Neural cell (in vitro differentiated cells): ENCODE data around the gene PECR. TPM values are rescaled to one million over a fixed set of nuclear protein-coding genes. Genes with fewer than 3 reads are reported as not detected.

ENCODE experiments used
- H2AFZ ChIP-seq: fragments of 200-600, 300-800 bp; sonication (generic), shearing (Covaris generic); 2 replicates; pipeline ENCODE4 v1.6.0; 2014; ENCODE audit warnings: low read depth, mild to moderate bottlenecking, antibody characterized with exemption, low read length, moderate library complexity
- H3F3A ChIP-seq: fragments of 200-600 bp; shearing (Covaris generic); 2 replicates; pipeline ENCODE4 v1.6.1; 2016; ENCODE audit warnings: mild to moderate bottlenecking, moderate library complexity, mixed read lengths, antibody characterized with exemption, low read length; ENCODE audit not compliant: insufficient read depth, poor library complexity, severe bottlenecking
- H3K27ac ChIP-seq: fragments of 200-600, 300-800 bp; sonication (generic), shearing (Covaris generic); 2 replicates; pipeline ENCODE4 v1.5.1; 2014; ENCODE audit warnings: mild to moderate bottlenecking, low read length, moderate library complexity
- H3K27me3 ChIP-seq: fragments of 300-800, 200-600 bp; sonication (generic), shearing (Covaris generic); 2 replicates; pipeline ENCODE4 v1.6.0; 2014; ENCODE audit warnings: mild to moderate bottlenecking, low read depth, low read length, moderate library complexity; ENCODE audit not compliant: insufficient read depth
- H3K36me3 ChIP-seq: fragments of 300-800, 200-600 bp; sonication (generic), shearing (Covaris generic); 2 replicates; pipeline ENCODE4 v1.5.1; 2014; ENCODE audit warnings: mild to moderate bottlenecking, antibody characterized with exemption, low read length, moderate library complexity; ENCODE audit not compliant: insufficient read depth
- H3K4me2 ChIP-seq: fragments of 300-800, 200-600 bp; sonication (generic), shearing (Covaris generic); 2 replicates; pipeline ENCODE4 v1.6.0; 2014; ENCODE audit warnings: mild to moderate bottlenecking, low read length
- H3K4me3 ChIP-seq: fragments of 300-800, 200-600 bp; sonication (generic), shearing (Covaris generic); 2 replicates; pipeline ENCODE4 v1.5.1; 2014; ENCODE audit warnings: mild to moderate bottlenecking, low read length, moderate library complexity
- H3K79me2 ChIP-seq: fragments of 200-600 bp; shearing (Covaris generic); replicated peaks from 2 replicates; pipeline ENCODE4 v1.6.0; 2014; ENCODE audit warnings: mild to moderate bottlenecking, low read length, moderate library complexity; ENCODE audit not compliant: insufficient read depth
- H3K9ac ChIP-seq: fragments of 300-800, 200-600 bp; sonication (generic), shearing (Covaris generic); 2 replicates; pipeline ENCODE4 v1.6.1; 2016; ENCODE audit warnings: mild to moderate bottlenecking, low read length, mixed read lengths
- H3K9me2 ChIP-seq: fragments of 200-600 bp; shearing (Covaris generic); 2 replicates; pipeline ENCODE4 v1.6.1; 2016; ENCODE audit warnings: mild to moderate bottlenecking, low read length, mixed read lengths; ENCODE audit not compliant: insufficient read depth
- H3K9me3 ChIP-seq: fragments of 200-600, 300-800 bp; sonication (generic), shearing (Covaris generic); 2 replicates; pipeline ENCODE4 v1.6.1; 2016; ENCODE audit warnings: mild to moderate bottlenecking, mixed run types, low read length, moderate library complexity, mixed read lengths
- H4K20me1 ChIP-seq: fragments of 200-600 bp; shearing (Covaris generic); 2 replicates; pipeline ENCODE4 v1.6.1; 2016; ENCODE audit warnings: mild to moderate bottlenecking, mixed run types; ENCODE audit not compliant: insufficient read depth
- EP300 ChIP-seq: fragments of 450-650 bp; conservative IDR thresholded peaks from 2 replicates; pipeline ENCODE4 v1.6.1; 2014; ENCODE audit warnings: antibody characterized with exemption, mild to moderate bottlenecking, moderate library complexity; ENCODE audit not compliant: poor library complexity, severe bottlenecking
- EZH2 ChIP-seq: fragments of 200-600, 300-800 bp; shearing (Covaris generic), sonication (generic); IDR thresholded peaks from 2 replicates; pipeline ENCODE4 v1.6.1; 2014; ENCODE audit warnings: antibody characterized with exemption, low read length, borderline replicate concordance, mild to moderate bottlenecking; ENCODE audit not compliant: insufficient read depth, poor library complexity, severe bottlenecking
- MXI1 ChIP-seq: fragments of 450-650 bp; conservative IDR thresholded peaks from 2 replicates; pipeline ENCODE4 v1.6.1; 2014; ENCODE audit warnings: antibody characterized with exemption, mild to moderate bottlenecking; ENCODE audit not compliant: poor library complexity, severe bottlenecking
- POLR2AphosphoS5 ChIP-seq: IDR thresholded peaks from 2 replicates; pipeline ENCODE4 v1.6.1; 2012
- RAD21 ChIP-seq: fragments of 450-650 bp; conservative IDR thresholded peaks from 2 replicates; pipeline ENCODE4 v1.6.1; 2014; ENCODE audit warnings: antibody characterized with exemption, mild to moderate bottlenecking, moderate library complexity
- SMC3 ChIP-seq: fragments of 450-650 bp; conservative IDR thresholded peaks from 2 replicates; pipeline ENCODE4 v1.6.1; 2014; ENCODE audit warnings: antibody characterized with exemption, mild to moderate bottlenecking, moderate library complexity; ENCODE audit not compliant: poor library complexity
- TAF1 ChIP-seq: IDR thresholded peaks from 2 replicates; pipeline ENCODE4 v1.6.1; 2012; ENCODE audit warnings: low read depth
- polyA plus RNA-seq: library from polyadenylated mRNA; depleted of rRNA; stranded (reverse); fragments of >200 nt; gene quantifications from 2 replicates; pipeline ENCODE4 v1.2.3, GENCODE V29; 2014
- TF ChIP-seq, protein P1 (sequence below): fragments of 450-650 bp; IDR thresholded peaks from 2 replicates; pipeline ENCODE4 v1.5.1; 2014; ENCODE audit warnings: antibody characterized with exemption, mild to moderate bottlenecking, moderate library complexity; ENCODE audit not compliant: poor library complexity, severe bottlenecking
- TF ChIP-seq, protein P2 (sequence below): IDR thresholded peaks from 2 replicates; pipeline ENCODE4 v1.6.1; 2012; ENCODE audit warnings: borderline replicate concordance

PECR gene
- polyA plus RNA-seq, 1 donor from 2014 or later, result 22.1 TPM

DNA sequence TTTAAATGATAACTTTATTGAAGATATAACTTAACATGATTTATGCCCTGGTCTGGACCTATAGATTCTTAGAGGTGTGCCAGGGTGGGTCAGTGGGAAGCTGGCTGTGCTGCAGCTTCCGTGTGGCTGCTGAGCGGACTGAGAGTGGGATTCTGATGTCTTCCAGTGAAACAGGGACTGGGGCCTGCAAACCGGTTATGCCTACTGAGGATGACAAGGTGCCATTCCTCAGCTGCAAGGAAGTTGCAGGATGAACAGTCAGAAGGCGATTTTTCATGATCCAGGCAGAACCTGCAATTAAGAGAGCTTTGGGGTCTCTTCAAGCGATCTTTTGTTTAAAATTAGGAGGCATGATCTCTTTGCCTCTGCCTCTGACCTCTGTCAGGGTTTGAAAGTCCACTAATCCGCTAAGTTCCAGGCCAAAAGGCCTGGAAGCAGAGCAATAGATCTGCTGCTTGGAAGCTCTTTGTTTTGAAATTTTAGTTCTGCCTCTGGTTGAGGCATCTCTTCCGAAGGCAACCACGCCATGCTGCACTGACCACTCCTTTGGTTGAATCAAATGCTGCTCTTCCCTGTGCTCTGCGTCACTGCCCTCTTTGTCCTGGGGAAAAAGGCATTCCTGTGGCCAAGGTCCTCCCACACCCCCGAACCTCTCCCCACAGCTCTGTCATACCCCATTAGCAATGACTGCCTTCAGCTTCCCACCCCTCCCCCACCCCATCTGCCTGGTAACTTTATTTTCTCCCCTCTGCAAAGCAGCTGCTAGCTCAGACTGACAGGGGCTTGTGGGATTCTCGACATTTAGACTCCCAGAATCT lies 2.1 kb upstream of the PECR start:
- H3K9me3 ChIP-seq, result no peaks in the 10 kb centered on the region
- H3F3A ChIP-seq, result peaks cover 16% of the 10 kb centered on the region
- no peaks in the 10 kb centered on the region for H3K27me3 ChIP-seq
- TF ChIP-seq MXI1 (peak; percentile 33), EP300 (no peak)
- peaks cover 72% of the 10 kb centered on the region for H3K79me2 ChIP-seq
- H3K4me2 ChIP-seq, result peak overlapping the region; percentile 78
- peak overlapping the region; percentile 78 for H3K4me3 ChIP-seq
- H3K9ac ChIP-seq, result peak overlapping the region; percentile 98
- no peaks in the 10 kb centered on the region for H4K20me1 ChIP-seq
- H3K27ac ChIP-seq, result peak overlapping the region; percentile 98
- no peaks in the 10 kb centered on the region for H3K36me3 ChIP-seq
- peak overlapping the region; percentile 53 for H2AFZ ChIP-seq
- no peaks in the 10 kb centered on the region for H3K9me2 ChIP-seq

DNA sequence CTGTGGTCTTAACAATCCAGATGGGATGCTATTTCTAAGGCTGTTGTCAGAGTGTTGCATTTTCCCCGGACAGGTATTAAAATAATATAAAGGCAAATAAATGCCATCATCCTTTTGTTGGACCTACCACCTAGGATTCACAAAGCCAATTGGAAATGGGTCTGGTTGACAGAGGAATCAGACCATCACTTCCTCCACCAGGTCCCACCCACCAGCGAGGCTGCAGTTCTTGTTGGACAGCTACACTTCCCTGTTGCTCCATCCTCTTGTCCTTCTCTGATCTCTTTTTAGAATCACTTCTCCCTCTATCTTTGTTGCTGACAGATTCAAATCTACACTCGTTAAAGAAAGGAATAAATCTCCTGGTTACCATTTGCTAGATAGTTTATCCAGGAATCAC lies 1.2 kb upstream of the PECR start:
- Histone ChIP-seq H3K79me2 (peaks cover 72% of the 10 kb centered on the region), H3K4me3 (peak overlapping the region; percentile 78), H3K9me2 (no peaks in the 10 kb centered on the region), H3F3A (peaks cover 16% of the 10 kb centered on the region), H4K20me1 (no peaks in the 10 kb centered on the region), H3K4me2 (peak overlapping the region; percentile 78), H3K9ac (peak overlapping the region; percentile 98), H3K9me3 (no peaks in the 10 kb centered on the region), H3K27me3 (no peaks in the 10 kb centered on the region), H3K36me3 (no peaks in the 10 kb centered on the region), H3K27ac (peak overlapping the region; percentile 98), H2AFZ (no peak overlapping the region)
- TF ChIP-seq TAF1 (peak; percentile 8), POLR2AphosphoS5 (peak; percentile 70)
- TF ChIP-seq, protein P1, sequence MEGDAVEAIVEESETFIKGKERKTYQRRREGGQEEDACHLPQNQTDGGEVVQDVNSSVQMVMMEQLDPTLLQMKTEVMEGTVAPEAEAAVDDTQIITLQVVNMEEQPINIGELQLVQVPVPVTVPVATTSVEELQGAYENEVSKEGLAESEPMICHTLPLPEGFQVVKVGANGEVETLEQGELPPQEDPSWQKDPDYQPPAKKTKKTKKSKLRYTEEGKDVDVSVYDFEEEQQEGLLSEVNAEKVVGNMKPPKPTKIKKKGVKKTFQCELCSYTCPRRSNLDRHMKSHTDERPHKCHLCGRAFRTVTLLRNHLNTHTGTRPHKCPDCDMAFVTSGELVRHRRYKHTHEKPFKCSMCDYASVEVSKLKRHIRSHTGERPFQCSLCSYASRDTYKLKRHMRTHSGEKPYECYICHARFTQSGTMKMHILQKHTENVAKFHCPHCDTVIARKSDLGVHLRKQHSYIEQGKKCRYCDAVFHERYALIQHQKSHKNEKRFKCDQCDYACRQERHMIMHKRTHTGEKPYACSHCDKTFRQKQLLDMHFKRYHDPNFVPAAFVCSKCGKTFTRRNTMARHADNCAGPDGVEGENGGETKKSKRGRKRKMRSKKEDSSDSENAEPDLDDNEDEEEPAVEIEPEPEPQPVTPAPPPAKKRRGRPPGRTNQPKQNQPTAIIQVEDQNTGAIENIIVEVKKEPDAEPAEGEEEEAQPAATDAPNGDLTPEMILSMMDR, result no peak

DNA sequence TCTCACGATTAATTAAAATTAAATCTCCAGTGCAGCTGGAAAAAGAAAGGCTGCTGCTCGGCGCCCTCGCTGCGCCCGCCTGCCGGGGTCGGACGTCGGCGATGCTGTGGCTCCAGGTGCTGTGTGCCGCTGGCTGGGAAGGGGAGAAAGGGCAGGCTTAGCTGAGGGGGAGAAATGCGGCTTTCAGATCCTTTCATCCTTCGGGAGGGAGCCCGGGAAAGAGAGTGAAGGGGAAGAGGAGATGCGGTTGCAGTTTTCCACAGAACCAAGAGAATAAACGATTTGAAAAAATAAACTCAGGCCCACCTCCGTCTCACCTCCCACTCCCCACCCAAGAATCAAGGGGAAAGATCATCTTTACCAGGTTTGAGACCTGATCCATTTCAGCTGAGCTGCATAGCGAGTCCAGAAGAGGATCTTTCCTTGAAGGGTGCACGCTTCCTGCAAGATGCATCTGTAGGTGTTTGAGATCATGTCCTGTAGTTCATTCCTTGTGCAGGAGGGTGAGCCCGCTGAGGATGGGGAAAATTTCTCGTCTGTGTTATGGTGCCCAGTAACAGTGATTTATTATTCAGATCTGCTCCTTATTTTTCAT lies 605 bp upstream of the PECR start:
- TF ChIP-seq RAD21 (no peak), EZH2 (no peak), TAF1 (peak; percentile 35), MXI1 (peak; percentile 42), SMC3 (no peak), EP300 (no peak), POLR2AphosphoS5 (no peak)
- TF ChIP-seq, protein P2, sequence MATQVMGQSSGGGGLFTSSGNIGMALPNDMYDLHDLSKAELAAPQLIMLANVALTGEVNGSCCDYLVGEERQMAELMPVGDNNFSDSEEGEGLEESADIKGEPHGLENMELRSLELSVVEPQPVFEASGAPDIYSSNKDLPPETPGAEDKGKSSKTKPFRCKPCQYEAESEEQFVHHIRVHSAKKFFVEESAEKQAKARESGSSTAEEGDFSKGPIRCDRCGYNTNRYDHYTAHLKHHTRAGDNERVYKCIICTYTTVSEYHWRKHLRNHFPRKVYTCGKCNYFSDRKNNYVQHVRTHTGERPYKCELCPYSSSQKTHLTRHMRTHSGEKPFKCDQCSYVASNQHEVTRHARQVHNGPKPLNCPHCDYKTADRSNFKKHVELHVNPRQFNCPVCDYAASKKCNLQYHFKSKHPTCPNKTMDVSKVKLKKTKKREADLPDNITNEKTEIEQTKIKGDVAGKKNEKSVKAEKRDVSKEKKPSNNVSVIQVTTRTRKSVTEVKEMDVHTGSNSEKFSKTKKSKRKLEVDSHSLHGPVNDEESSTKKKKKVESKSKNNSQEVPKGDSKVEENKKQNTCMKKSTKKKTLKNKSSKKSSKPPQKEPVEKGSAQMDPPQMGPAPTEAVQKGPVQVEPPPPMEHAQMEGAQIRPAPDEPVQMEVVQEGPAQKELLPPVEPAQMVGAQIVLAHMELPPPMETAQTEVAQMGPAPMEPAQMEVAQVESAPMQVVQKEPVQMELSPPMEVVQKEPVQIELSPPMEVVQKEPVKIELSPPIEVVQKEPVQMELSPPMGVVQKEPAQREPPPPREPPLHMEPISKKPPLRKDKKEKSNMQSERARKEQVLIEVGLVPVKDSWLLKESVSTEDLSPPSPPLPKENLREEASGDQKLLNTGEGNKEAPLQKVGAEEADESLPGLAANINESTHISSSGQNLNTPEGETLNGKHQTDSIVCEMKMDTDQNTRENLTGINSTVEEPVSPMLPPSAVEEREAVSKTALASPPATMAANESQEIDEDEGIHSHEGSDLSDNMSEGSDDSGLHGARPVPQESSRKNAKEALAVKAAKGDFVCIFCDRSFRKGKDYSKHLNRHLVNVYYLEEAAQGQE, result peak; percentile 59
- TF ChIP-seq, protein P1, result no peak
- no peaks in the 10 kb centered on the region for H3K36me3 ChIP-seq
- peak overlapping the region; percentile 98 for H3K9ac ChIP-seq
- H3K9me2 ChIP-seq, result no peaks in the 10 kb centered on the region
- H4K20me1 ChIP-seq, result no peaks in the 10 kb centered on the region
- H3K4me3 ChIP-seq, result peak overlapping the region; percentile 78
- no peaks in the 10 kb centered on the region for H3K9me3 ChIP-seq
- H3K27me3 ChIP-seq, result no peaks in the 10 kb centered on the region
- peaks cover 16% of the 10 kb centered on the region for H3F3A ChIP-seq
- peak overlapping the region; percentile 73 for H2AFZ ChIP-seq
- peak overlapping the region; percentile 98 for H3K27ac ChIP-seq
- peaks cover 66% of the 10 kb centered on the region for H3K79me2 ChIP-seq
- peak overlapping the region; percentile 78 for H3K4me2 ChIP-seq
